H1 (cell line): ENCODE data around the gene WFIKKN1.

Experiments used
- CTCF ChIP-seq, 3 experiments: IDR thresholded peaks; 1 replicate in 2 of 3; 2 replicates in 1 of 3; pipeline versions ENCODE4 v1.5.1 to v1.6.1; 2011; ENCODE audit warnings: low read length in 3 of 3, mild to moderate bottlenecking in 3 of 3, inconsistent platforms in 2 of 3, low read depth in 1 of 3, moderate library complexity in 1 of 3; ENCODE audit not compliant: insufficient read depth in 1 of 3; ENCODE audit errors: control extremely low read depth in 1 of 3
- EZH2 ChIP-seq: fragments of 200-600 bp; sonication (generic); IDR thresholded peaks from 2 replicates; pipeline ENCODE4 v1.7.1; 2012; ENCODE audit warnings: low read depth, mild to moderate bottlenecking, moderate library complexity, low read length, inconsistent platforms; ENCODE audit not compliant: severe bottlenecking
- GTF2F1 ChIP-seq: IDR thresholded peaks from 2 replicates; pipeline ENCODE4 v1.6.1; 2012; ENCODE audit warnings: low read depth, low read length, improper control_type of control experiment, borderline replicate concordance
- POLR2A ChIP-seq, 2 experiments: IDR thresholded peaks; 1 replicate in 1 of 2; 2 replicates in 1 of 2; pipeline ENCODE4 v1.6.1; 2011; ENCODE audit warnings: low read depth in 2 of 2, low read length in 2 of 2, mild to moderate bottlenecking in 2 of 2; ENCODE audit errors: control extremely low read depth in 1 of 2
- POLR2AphosphoS5 ChIP-seq: IDR thresholded peaks from 2 replicates; pipeline ENCODE4 v1.6.1; 2011; ENCODE audit warnings: low read depth, low read length
- RFX5 ChIP-seq: IDR thresholded peaks from 2 replicates; pipeline ENCODE4 v1.6.1; 2011; ENCODE audit warnings: low read depth, low read length, improper control_type of control experiment, borderline replicate concordance
- YY1 ChIP-seq: IDR thresholded peaks from 2 replicates; pipeline ENCODE4 v1.6.1; 2011; ENCODE audit warnings: low read depth, mild to moderate bottlenecking, low read length

- TF ChIP-seq CTCF (IDR thresholded peaks at IDR 0.05; ENCODE audit: control extremely low read depth in 1 of 3, insufficient read depth in 1 of 3, low read depth in 1 of 3, low read length in 3 of 3), result no peak
- TF ChIP-seq POLR2AphosphoS5, result no peak
- no peak for TF ChIP-seq POLR2A (IDR thresholded peaks at IDR 0.05; ENCODE audit: control extremely low read depth in 1 of 2, low read depth in 2 of 2, low read length in 2 of 2)
- no peak for TF ChIP-seq EZH2
- TF ChIP-seq GTF2F1, result no peak
- no peak for TF ChIP-seq YY1
- no peak for TF ChIP-seq RFX5
Measured at GRCh38 chr16:608019-608418, 22.8 kb upstream of the WFIKKN1 start.
